ENCODE data around the gene GRIN2A.

The GRIN2A gene

DNA sequence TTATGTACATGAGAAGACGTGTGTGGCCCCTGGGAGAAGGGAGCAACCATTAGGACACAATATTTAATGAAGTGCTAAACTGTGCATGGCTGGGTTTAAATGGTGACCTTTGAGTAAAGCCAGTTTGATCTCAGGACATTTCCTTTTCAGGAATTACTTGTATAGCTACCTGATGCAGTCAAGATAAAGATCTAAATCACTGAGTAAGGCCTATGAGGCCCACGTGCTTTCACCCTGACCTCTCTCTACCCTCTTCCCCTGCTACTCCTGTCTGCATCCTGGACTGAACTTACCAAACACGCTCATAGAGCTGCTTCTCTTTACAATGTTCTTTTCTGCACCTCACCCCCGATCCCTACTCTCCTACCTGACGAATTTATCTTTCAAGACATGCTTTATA lies 98.9 kb downstream of the GRIN2A start:
- DNase-seq, result no peak

- no peak for DNase-seq
These were observed 100.9 kb downstream of the GRIN2A start for GRCh38 chr16:10081201-10081940.

DNA sequence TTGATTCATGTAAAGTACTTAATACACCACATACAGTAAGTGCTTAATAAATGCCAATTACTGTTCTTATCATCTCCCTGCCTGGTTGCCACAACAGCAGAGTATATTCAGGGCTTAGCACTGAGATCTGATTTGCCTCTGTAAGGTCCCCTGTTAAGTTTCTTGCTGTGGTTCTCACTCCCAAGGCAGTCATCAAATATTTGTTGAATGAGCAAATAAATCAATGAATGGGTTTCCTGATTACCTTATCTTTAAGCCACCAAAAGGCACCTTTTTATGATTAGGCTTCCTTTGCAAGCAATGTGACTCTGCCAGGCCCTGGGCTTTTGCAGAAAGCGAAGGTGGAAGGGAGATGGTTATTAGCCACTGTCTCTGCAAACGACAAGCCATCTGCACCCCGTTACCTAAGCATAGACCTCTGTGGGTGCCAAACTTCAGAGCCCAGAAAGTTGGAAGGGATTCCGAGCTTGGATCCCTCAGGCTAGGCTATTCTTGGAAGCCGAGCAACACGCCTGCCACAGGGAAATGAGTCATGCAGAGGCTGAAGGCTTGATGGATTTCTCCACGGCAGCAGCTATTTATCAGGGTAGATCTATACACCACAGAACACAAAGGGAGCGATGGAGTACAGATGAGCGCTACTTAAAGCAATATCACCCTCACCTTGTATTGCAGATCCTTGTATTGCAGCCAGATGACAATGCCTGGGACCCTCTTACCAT lies 102.0 kb downstream of the GRIN2A start:
- no peak for DNase-seq

GRCh38 chr16:10078541-10078949 lies 103.7 kb downstream of the GRIN2A start:
- no peak for DNase-seq

DNA sequence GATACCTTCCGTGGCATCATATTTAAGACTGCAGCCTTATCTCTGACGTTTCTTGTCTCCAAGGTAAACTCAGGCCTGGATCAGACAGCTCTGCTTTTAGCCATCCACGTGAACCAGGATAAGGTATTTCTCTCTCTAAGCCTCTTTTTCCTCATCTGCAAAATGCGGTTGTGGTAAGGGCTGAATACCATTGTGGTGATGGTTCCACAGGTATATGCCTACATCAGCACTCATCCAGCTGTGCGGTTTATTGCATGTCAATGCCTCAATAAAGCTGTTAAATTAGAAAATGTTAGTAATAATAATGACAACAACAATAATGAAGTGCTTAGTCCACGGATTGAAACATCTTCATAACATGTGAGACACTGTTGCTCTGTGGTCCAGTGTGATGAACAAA lies 104.4 kb downstream of the GRIN2A start:
- no peak for DNase-seq

GRCh38 chr16:10076037-10076436 lies 106.2 kb downstream of the GRIN2A start:
- DNase-seq, result no peak

DNA sequence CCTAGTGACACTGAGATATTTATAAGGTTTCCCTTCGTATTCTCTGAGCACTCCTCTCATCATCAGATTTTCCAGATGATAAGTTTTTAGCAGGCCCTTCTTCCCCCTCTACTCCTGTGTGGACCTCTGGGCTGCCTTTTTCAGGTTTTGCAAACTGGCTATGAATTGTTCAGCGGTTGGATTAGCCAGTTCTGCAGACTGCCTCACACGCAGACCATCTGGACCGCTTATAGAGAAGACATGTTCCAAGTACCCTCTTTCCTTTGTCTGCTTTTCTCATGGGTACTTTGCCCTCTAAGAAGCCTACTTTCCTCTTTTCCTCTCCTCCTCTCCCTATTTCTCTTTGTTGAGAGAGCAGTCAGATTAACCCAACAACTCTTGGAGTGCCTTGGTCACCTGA lies 111.6 kb downstream of the GRIN2A start:
- no peak for DNase-seq

- no peak for DNase-seq
These were observed 112.9 kb downstream of the GRIN2A start for GRCh38 chr16:10069374-10069773.

- DNase-seq, result no peak
These were observed 114.4 kb downstream of the GRIN2A start for GRCh38 chr16:10067835-10068234.

DNA sequence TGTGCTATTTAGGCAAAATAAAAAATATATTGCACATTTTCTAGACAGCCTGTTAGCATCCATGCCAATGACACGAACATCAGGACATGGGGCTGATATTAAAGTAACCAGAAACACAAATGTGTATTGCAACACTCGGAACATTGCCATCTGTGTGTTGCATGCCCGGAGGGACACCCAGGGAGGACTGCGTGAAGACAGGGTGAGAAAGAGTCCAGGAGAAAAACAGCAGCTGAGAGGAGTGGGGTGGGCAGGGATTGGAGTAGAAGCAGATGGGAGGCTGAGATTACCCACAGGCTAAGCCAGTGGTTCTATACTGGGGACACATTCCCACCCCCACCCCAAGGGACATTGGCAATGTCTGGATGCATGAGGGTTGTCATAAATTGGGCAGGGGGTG lies 114.8 kb downstream of the GRIN2A start:
- DNase-seq, result no peak

- DNase-seq, result no peak
These were observed 117.2 kb downstream of the GRIN2A start for GRCh38 chr16:10065019-10065418.

GRCh38 chr16:10048850-10049249 lies 133.4 kb downstream of the GRIN2A start:
- DNase-seq, result no peak

DNA sequence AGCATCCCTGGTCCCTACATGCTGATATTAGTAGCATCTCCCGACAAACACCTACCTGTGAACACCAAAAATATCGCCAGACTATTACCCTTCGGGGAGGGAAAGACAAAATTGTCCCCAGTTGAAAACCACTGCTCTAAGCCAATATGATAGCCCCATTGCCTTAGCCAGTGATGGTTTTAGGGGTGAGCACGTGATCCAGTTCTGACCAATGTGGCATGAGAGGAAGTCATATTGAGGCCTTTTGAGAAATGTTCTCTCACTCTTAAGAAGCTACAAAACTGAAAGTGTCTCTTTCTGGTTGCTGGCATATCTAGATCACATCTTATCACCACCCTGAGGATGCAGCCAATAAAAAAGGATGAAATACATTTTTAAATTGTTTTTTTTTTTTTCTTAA lies 136.3 kb downstream of the GRIN2A start:
- no peak for DNase-seq

DNA sequence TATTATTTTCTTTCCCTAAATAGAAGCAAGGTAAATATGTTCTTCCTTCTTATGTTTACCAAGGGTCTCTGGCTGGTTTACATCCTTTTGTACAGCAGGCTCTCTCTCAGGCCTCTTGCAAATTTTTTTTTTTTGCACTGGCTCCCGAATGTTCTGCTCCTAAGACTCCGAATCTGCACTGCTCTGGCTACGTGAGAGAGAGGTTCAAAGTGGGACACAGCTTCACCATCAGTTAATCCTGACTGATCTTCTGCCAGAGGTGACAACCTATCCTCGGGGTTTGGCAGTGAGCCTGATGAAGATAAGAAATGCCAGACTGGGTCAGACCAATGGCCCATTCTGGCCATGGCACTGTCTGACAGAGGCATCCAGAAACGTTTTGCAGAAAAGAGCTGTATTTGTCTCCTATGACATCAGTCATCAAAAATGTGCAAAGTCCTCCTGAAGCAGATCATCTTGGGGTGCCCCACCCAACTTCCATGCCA lies 136.9 kb downstream of the GRIN2A start:
- DNase-seq, result no peak

DNA sequence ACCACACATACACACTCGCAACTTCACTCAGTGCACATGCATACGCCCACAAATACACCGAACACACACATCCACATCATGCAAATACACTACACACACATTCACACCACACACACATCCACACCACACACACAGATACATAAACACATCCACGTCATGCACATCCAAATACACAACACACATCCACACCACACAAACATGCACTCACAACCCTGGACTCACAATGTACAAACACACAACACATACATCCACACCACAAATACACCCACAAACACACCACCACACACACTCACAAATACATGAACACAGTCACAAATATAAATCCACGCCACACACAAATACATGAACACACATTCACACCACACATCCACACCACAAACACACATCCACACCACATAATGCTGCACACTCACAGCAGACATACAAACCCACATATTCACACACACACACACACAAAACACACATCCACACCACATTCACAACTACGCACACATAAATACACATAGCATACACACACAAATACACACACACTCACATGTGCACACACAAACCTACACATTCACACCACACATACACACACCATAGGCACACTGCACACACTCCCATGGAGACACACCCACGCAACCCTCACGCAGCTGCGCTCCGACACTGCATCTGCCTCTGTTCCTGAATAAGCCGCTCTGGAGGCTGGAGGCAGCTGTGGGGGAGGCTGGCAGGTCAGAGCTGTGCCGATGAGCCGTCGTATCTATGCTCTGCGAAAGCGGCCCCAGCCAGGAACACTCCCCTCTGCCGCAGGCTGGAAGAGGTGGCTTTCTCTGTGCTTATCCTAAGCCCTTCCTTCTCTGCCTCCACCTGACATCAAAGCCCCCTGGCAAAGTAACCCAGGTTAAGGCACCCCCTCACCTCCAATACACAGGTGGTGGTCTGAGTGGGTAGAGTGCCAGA lies 141.8 kb downstream of the GRIN2A start:
- DNase-seq, result no peak

DNA sequence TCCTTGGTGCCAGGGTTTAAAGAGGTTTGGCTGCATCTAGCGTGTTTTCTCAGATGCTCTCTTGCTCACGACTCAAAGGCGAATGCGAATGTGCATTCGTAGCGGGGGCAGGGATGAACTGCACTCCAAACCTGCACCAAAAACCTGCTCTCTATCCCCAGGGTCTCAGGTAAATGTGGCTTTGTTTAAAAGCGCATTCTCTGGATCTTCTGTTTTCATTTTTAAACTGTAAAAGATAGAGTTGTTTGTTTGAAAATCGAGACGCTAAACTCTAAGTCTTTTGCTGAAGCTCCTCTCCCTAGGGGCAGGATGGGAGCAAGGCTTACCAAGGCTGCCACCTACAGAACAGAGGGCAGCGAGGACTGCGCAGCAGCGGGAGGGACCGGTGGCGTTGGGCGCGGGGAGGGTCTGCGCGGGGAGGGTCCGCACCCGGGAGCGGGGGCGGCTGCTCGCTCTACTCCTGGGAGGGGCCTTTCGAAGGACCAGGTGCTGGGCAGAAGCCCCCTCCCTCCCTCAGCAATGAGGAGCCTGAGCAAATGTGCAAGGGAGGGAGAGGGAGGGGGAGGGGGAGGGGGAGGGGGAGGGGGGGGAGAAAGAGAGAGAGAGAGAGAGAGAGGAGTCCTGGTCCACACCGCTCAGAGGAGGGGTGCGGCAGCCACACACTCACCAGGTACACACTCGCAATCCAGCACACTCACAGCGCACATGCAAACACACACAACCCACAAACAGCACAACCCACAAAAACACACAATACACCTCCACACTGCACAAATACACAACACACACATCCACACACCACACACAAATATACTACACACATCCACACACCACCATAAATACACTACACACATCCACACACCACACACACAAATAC lies 142.8 kb downstream of the GRIN2A start:
- no peak for DNase-seq

- DNase-seq, result no peak
These were observed 144.5 kb downstream of the GRIN2A start for GRCh38 chr16:10037751-10038150.

DNA sequence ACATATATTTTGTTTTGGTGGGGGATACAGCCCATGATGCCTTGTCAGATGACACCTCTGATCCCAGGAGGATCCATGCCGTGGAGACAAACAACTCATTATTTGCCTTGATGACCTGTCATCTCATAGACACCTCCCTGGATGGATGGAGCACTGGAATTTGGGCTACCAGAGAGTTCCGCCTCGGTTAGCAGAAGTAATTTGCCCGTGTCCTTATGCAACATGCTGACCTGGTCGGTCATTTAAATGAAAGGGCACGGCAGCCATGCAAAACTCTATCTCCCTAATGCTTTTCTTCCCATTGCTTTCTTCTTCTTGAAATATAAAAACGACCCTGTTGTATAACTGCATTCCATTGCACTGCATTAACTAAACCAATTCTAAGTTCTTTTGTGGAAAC lies 145.3 kb downstream of the GRIN2A start:
- no peak for DNase-seq

GRCh38 chr16:10033556-10033955 lies 148.7 kb downstream of the GRIN2A start:
- no peak for DNase-seq

DNA sequence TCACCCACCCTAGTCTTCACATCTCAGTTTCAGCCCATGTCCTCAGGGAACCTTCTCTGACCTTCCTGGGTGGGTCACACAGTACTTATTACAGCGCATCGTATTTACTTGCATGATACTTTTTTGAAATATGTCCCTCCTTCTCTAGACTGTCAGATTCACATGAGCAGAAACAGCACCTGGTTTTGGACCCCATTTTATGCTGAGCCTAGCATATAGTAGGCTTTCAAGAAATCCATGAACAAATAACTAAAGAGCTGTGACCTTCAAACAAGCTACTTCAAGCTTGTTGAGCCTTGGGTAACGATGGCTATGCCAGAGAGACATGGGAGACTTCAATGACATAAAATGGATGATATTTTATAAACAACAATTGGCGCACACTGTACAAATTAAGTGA lies 150.3 kb downstream of the GRIN2A start:
- DNase-seq, result no peak

- DNase-seq, result no peak
These were observed 150.8 kb downstream of the GRIN2A start for GRCh38 chr16:10031473-10031872.

DNA sequence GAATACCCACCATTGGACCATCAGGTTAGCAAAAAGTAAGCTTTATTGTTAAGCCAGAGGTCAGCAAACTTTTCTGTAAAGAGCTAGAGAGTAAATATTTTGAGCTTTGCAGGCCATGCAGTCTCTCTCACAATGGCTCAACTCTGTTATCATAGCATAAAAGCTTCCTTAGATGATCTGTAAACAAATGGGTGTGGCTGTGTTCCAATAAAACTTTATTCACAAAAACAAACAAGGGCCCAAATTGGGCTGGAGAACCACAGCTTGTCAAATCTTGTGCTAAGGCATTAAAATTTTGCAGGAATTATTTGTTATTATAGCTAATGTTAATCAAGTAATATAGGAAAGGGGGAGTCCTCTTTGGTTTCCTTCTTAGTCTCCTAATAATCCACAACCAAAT lies 153.6 kb downstream of the GRIN2A start:
- DNase-seq, result no peak
